ENCODE data around the gene TMEM38B.

The TMEM38B gene

GRCh38 chr9:105694190-105694847 lies at the start of gene TMEM38B:
Gene TMEM38B, plus strand, starts transcription at chr9:105694541. Its CDS starts 120 bp downstream, at chr9:105694661.
- no peak for DNase-seq (ENCODE audit: low read depth)

GRCh38 chr9:105646879-105647594 lies 47.3 kb upstream of the TMEM38B start:
- DNase-seq (ENCODE audit: low read depth) = no peak

GRCh38 chr9:105647595-105648349 lies 46.6 kb upstream of the TMEM38B start:
- no peak for DNase-seq (ENCODE audit: low read depth)

GRCh38 chr9:105651806-105652205 lies 42.5 kb upstream of the TMEM38B start:
- no peak for DNase-seq (ENCODE audit: low read depth)

- no peak for DNase-seq (ENCODE audit: low read depth)
These were observed 38.0 kb upstream of the TMEM38B start for GRCh38 chr9:105656131-105656921.

GRCh38 chr9:105658351-105658750 lies 36.0 kb upstream of the TMEM38B start:
- DNase-seq (ENCODE audit: low read depth) = no peak

- no peak for DNase-seq (ENCODE audit: low read depth)
These were observed 33.3 kb upstream of the TMEM38B start for GRCh38 chr9:105661011-105661410.

GRCh38 chr9:105662184-105663104 lies 31.9 kb upstream of the TMEM38B start, which contains the start of gene TAL2:
Gene TAL2, plus strand, starts transcription at chr9:105662457. Its CDS starts 40 bp downstream, at chr9:105662497.
- no peak for DNase-seq (ENCODE audit: low read depth)

GRCh38 chr9:105663914-105664313 lies 30.4 kb upstream of the TMEM38B start:
- no peak for DNase-seq (ENCODE audit: low read depth)

DNA sequence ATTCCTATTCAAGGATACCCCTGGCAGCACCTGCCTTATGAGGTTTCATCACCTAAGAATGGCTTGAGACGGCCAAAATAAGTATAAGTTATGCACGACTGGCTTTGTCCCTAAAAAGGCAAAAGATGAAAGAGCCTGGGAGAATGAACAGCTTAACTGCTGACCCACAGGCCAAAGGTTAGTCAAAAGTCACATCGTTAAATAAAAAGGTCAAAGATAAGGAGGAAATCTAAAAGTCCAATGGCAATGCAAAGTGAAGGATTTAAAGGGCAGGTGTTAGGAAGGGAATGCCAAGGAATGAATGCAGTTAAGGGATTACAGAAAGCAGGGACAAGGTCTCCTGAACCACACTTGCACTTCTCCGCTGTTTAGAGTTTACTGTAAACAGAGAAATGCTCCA lies 26.5 kb upstream of the TMEM38B start:
- DNase-seq (ENCODE audit: low read depth) = no peak

DNA sequence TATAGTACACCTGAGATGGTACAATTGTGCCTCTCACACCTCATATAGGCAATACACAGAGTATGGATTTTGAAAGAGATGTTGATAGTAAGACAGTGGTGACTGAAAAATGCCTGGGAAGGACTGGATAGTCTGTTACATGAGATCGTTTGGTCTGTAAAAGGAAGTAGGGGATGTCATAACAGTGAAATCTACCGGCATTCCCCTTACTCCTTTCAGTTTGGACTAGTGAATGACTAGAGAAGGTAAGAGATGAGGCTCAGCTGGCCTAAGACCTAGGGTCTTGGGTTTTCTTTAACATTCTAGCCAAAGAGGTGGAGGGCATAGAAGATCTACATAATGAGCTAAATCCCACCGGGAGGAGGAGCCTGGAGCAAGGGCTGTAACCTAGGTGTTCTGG lies 24.0 kb upstream of the TMEM38B start:
- no peak for DNase-seq (ENCODE audit: low read depth)

GRCh38 chr9:105670775-105671174 lies 23.6 kb upstream of the TMEM38B start:
- no peak for DNase-seq (ENCODE audit: low read depth)

GRCh38 chr9:105672711-105673234 lies 21.6 kb upstream of the TMEM38B start:
- no peak for DNase-seq (ENCODE audit: low read depth)

DNA sequence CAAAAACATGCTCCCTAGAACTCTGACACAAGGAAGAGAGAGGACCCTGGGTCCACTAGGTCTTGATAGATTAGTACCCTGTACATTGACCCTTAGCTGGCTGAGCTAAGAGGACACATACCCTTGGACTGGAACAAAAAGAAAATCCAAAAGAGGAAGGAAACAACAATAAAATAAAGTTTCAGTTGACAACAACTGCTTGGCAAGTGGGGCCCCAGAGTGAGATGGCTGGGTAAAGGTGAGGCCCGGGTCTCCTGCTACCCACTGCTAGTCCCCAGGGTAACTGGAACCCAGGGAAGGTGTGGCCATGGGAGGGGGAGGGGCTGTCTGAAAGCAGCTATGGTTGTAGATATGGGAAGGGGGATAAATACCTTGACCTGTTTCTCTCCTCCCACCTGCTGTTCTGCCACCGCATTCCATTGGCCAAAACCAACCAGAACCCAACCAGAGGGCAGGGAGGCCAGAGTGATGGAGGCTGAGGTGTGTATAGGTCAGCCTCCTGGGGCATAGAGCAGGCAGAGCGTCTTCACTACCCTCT lies 20.4 kb upstream of the TMEM38B start:
- no peak for DNase-seq (ENCODE audit: low read depth)

- no peak for DNase-seq (ENCODE audit: low read depth)
These were observed 17.9 kb upstream of the TMEM38B start for GRCh38 chr9:105676351-105676923.

DNA sequence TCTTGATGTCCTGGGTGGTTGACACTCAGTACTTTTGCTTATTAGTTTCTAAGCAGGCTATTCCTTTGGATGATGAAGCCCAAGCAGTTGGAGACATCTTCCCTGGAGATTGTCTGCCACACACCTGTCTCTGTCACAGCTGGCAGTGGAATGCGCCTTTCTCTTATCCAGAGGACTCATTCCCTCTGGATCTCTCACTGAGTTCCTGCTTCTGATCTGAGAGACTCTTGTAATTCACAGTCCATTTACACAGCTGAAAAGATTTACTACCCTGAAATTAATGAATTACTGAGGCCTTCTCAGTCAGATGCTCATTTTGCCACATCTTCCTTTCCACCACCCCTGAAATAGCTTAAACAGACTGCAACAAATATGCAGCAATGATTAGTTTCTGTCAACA lies 16.2 kb upstream of the TMEM38B start:
- DNase-seq (ENCODE audit: low read depth) = no peak

DNA sequence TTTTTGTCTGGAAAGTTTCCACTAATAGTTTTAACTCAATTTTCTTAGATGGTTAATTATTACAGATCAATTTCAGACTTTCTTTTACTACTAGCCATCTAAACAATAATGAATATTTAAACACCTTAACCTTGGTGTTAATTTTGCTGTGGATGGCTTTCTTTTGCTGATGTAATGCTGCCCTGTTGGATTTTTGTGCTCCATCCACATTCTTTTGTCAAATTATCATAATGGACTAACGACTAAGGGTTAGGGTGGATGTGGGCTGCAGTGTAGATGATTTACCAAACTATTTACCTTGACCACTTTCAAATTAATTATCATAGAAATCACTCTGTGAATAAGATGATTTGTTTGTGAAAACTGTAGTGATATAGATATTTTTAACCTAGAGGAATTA lies 15.6 kb upstream of the TMEM38B start:
- no peak for DNase-seq (ENCODE audit: low read depth)

DNA sequence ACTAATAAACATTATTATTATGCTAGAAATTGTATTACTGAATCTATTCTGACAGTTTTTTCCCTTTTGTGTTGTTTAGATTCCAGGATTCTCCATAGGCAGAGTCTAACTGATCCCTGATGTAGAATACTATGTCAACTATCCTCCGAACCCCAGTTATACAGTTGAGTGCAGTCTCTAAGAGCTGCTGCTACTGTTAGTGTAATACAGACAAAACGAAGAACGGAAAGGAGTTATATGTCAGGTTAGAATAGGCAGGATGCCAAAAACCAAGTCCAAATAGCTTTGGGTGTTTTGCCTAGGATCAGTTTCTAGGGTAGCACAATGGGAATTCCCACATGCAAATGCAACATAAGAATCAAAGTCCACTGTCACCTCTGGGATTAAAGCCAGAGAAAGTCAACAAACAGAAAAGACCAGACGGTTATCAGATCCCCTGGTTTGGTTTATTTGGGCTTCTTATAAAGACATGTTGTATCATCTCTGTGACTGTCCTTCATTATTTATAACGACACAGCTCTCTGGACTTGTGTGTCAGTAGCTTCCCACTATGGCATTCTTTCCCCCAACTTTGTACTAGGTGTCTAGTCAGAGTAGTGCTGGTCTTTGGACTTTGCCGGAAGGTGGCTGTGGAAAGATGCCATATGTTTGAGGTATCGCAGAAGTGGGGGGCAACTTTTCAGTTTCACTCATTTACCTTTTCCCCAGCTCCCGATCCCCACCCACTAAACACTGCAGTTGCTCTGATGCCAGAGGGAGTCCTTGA lies 14.9 kb upstream of the TMEM38B start:
- no peak for DNase-seq (ENCODE audit: low read depth)

GRCh38 chr9:105681313-105681712 lies 13.0 kb upstream of the TMEM38B start:
- DNase-seq (ENCODE audit: low read depth) = no peak
